Neural cell (in vitro differentiated cells): Measurements from ENCODE around the gene PRR16. TPM values are rescaled to one million over a fixed set of nuclear protein-coding genes. Genes with fewer than 3 reads are reported as not detected.

ENCODE experiments used
- H2AFZ ChIP-seq: fragments of 200-600, 300-800 bp; sonication (generic), shearing (Covaris generic); 2 replicates; pipeline ENCODE4 v1.6.0; 2014; ENCODE audit warnings: low read depth, mild to moderate bottlenecking, antibody characterized with exemption, low read length, moderate library complexity
- H3F3A ChIP-seq: fragments of 200-600 bp; shearing (Covaris generic); 2 replicates; pipeline ENCODE4 v1.6.1; 2016; ENCODE audit warnings: mild to moderate bottlenecking, moderate library complexity, mixed read lengths, antibody characterized with exemption, low read length; ENCODE audit not compliant: insufficient read depth, poor library complexity, severe bottlenecking
- H3K27ac ChIP-seq: fragments of 200-600, 300-800 bp; sonication (generic), shearing (Covaris generic); 2 replicates; pipeline ENCODE4 v1.5.1; 2014; ENCODE audit warnings: mild to moderate bottlenecking, low read length, moderate library complexity
- H3K27me3 ChIP-seq: fragments of 300-800, 200-600 bp; sonication (generic), shearing (Covaris generic); 2 replicates; pipeline ENCODE4 v1.6.0; 2014; ENCODE audit warnings: mild to moderate bottlenecking, low read depth, low read length, moderate library complexity; ENCODE audit not compliant: insufficient read depth
- H3K36me3 ChIP-seq: fragments of 300-800, 200-600 bp; sonication (generic), shearing (Covaris generic); 2 replicates; pipeline ENCODE4 v1.5.1; 2014; ENCODE audit warnings: mild to moderate bottlenecking, antibody characterized with exemption, low read length, moderate library complexity; ENCODE audit not compliant: insufficient read depth
- H3K4me2 ChIP-seq: fragments of 300-800, 200-600 bp; sonication (generic), shearing (Covaris generic); 2 replicates; pipeline ENCODE4 v1.6.0; 2014; ENCODE audit warnings: mild to moderate bottlenecking, low read length
- H3K4me3 ChIP-seq: fragments of 300-800, 200-600 bp; sonication (generic), shearing (Covaris generic); 2 replicates; pipeline ENCODE4 v1.5.1; 2014; ENCODE audit warnings: mild to moderate bottlenecking, low read length, moderate library complexity
- H3K79me2 ChIP-seq: fragments of 200-600 bp; shearing (Covaris generic); replicated peaks from 2 replicates; pipeline ENCODE4 v1.6.0; 2014; ENCODE audit warnings: mild to moderate bottlenecking, low read length, moderate library complexity; ENCODE audit not compliant: insufficient read depth
- H3K9ac ChIP-seq: fragments of 300-800, 200-600 bp; sonication (generic), shearing (Covaris generic); 2 replicates; pipeline ENCODE4 v1.6.1; 2016; ENCODE audit warnings: mild to moderate bottlenecking, low read length, mixed read lengths
- H3K9me2 ChIP-seq: fragments of 200-600 bp; shearing (Covaris generic); 2 replicates; pipeline ENCODE4 v1.6.1; 2016; ENCODE audit warnings: mild to moderate bottlenecking, low read length, mixed read lengths; ENCODE audit not compliant: insufficient read depth
- H3K9me3 ChIP-seq: fragments of 200-600, 300-800 bp; sonication (generic), shearing (Covaris generic); 2 replicates; pipeline ENCODE4 v1.6.1; 2016; ENCODE audit warnings: mild to moderate bottlenecking, mixed run types, low read length, moderate library complexity, mixed read lengths
- H4K20me1 ChIP-seq: fragments of 200-600 bp; shearing (Covaris generic); 2 replicates; pipeline ENCODE4 v1.6.1; 2016; ENCODE audit warnings: mild to moderate bottlenecking, mixed run types; ENCODE audit not compliant: insufficient read depth
- CTCF ChIP-seq: fragments of 450-650 bp; IDR thresholded peaks from 2 replicates; pipeline ENCODE4 v1.5.1; 2014; ENCODE audit warnings: antibody characterized with exemption, mild to moderate bottlenecking, moderate library complexity; ENCODE audit not compliant: poor library complexity, severe bottlenecking
- EP300 ChIP-seq: fragments of 450-650 bp; conservative IDR thresholded peaks from 2 replicates; pipeline ENCODE4 v1.6.1; 2014; ENCODE audit warnings: antibody characterized with exemption, mild to moderate bottlenecking, moderate library complexity; ENCODE audit not compliant: poor library complexity, severe bottlenecking
- EZH2 ChIP-seq: fragments of 200-600, 300-800 bp; shearing (Covaris generic), sonication (generic); IDR thresholded peaks from 2 replicates; pipeline ENCODE4 v1.6.1; 2014; ENCODE audit warnings: antibody characterized with exemption, low read length, borderline replicate concordance, mild to moderate bottlenecking; ENCODE audit not compliant: insufficient read depth, poor library complexity, severe bottlenecking
- MXI1 ChIP-seq: fragments of 450-650 bp; conservative IDR thresholded peaks from 2 replicates; pipeline ENCODE4 v1.6.1; 2014; ENCODE audit warnings: antibody characterized with exemption, mild to moderate bottlenecking; ENCODE audit not compliant: poor library complexity, severe bottlenecking
- POLR2AphosphoS5 ChIP-seq: IDR thresholded peaks from 2 replicates; pipeline ENCODE4 v1.6.1; 2012
- RAD21 ChIP-seq: fragments of 450-650 bp; conservative IDR thresholded peaks from 2 replicates; pipeline ENCODE4 v1.6.1; 2014; ENCODE audit warnings: antibody characterized with exemption, mild to moderate bottlenecking, moderate library complexity
- REST ChIP-seq: IDR thresholded peaks from 2 replicates; pipeline ENCODE4 v1.6.1; 2012; ENCODE audit warnings: borderline replicate concordance
- SMC3 ChIP-seq: fragments of 450-650 bp; conservative IDR thresholded peaks from 2 replicates; pipeline ENCODE4 v1.6.1; 2014; ENCODE audit warnings: antibody characterized with exemption, mild to moderate bottlenecking, moderate library complexity; ENCODE audit not compliant: poor library complexity
- TAF1 ChIP-seq: IDR thresholded peaks from 2 replicates; pipeline ENCODE4 v1.6.1; 2012; ENCODE audit warnings: low read depth
- polyA plus RNA-seq: library from polyadenylated mRNA; depleted of rRNA; stranded (reverse); fragments of >200 nt; gene quantifications from 2 replicates; pipeline ENCODE4 v1.2.3, GENCODE V29; 2014

Gene PRR16
- polyA plus RNA-seq, 1 donor from 2014 or later = 1.7 TPM

GRCh38 chr5:120540097-120540496 lies 76.0 kb downstream of the PRR16 start:
- H2AFZ ChIP-seq = no peak overlapping the region
- TF ChIP-seq POLR2AphosphoS5 (no peak), EP300 (no peak), RAD21 (no peak), TAF1 (no peak), MXI1 (no peak), REST (no peak), EZH2 (no peak), SMC3 (no peak), CTCF (no peak)
- no peak overlapping the region for H3K9ac ChIP-seq
- H3F3A ChIP-seq = no peaks in the 10 kb centered on the region
- H3K9me2 ChIP-seq = no peaks in the 10 kb centered on the region
- no peaks in the 10 kb centered on the region for H3K9me3 ChIP-seq
- H3K4me3 ChIP-seq = no peak overlapping the region
- no peaks in the 10 kb centered on the region for H3K36me3 ChIP-seq
- H3K27ac ChIP-seq = no peak overlapping the region
- H3K79me2 ChIP-seq = no peaks in the 10 kb centered on the region
- H3K27me3 ChIP-seq = no peaks in the 10 kb centered on the region
- H3K4me2 ChIP-seq = no peak overlapping the region
- H4K20me1 ChIP-seq = no peaks in the 10 kb centered on the region

GRCh38 chr5:120544043-120544442 lies 79.9 kb downstream of the PRR16 start:
- Histone ChIP-seq H3K4me3 (no peak overlapping the region), H3K27me3 (no peaks in the 10 kb centered on the region), H3K79me2 (no peaks in the 10 kb centered on the region), H3K9ac (no peak overlapping the region), H3K36me3 (no peaks in the 10 kb centered on the region), H3F3A (no peaks in the 10 kb centered on the region), H2AFZ (no peak overlapping the region), H3K4me2 (no peak overlapping the region), H3K9me2 (no peaks in the 10 kb centered on the region), H4K20me1 (no peaks in the 10 kb centered on the region), H3K27ac (no peak overlapping the region), H3K9me3 (no peaks in the 10 kb centered on the region)
- TF ChIP-seq SMC3 = no peak
- no peak for TF ChIP-seq MXI1
- TF ChIP-seq EP300 = no peak
- no peak for TF ChIP-seq POLR2AphosphoS5
- no peak for TF ChIP-seq RAD21
- TF ChIP-seq REST = no peak
- no peak for TF ChIP-seq TAF1
- TF ChIP-seq EZH2 = no peak
- no peak for TF ChIP-seq CTCF
